Measurements from ENCODE around the gene C6orf47.

Gene C6orf47

DNA sequence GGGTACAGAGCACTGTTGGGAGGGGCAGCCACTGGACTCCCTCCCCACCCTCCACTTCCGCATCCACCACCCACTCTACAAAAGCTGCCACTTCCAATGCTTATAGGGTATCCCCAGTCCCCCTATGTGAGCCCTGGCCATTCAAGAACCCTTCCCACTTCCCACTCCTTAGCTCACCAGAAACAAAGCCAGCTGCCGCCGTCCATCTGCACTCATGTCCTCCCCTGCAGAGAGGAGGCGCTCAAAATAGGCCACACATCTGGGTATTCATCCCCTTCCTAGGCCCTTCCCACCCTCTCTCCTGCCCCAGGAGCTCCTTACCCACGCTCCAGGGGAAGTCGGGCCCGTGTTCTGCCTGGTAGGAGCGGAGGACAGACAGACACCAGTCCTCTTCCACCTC lies 26.7 kb upstream of the C6orf47 start:
- DNase-seq = no peak

DNA sequence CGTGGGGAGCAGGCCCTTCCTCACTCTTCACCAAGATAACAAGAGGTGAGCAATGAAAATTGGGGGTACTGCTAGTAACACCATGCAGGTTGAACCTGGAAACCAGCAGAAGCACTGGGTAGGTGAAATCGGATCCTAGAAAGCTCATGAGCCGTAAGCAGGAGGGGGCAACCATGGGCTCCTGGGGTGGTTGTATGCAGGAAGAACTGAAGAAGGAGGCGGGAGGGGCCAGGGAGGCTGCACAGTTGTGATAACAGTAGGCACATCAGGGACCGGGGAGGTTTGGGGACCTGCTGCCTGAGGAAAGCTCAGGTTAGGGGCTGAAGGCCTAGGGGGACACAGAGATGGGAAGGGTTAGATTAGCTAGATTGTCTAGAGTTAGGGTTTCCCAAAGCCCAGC lies 25.9 kb upstream of the C6orf47 start:
- no peak for DNase-seq

DNA sequence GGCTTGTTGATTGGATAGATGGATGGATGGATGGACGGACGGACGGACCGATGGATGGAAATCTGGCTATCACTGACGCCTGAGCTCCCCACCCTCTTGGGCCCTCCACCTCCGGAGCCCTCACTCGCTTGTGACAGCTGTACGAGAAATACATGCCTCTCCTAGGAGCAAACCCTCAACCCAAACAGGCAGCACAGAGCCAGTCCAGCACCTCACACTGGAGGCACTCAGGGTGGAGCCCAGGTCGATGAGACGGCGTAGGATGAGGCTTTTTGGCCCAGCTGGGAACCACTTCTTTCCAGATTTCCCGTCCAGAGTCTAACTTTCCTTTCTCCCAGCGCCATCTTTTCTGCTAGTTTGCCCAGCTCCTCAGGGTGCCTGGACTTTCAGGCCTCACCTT lies 23.0 kb upstream of the C6orf47 start:
- no peak for DNase-seq

DNA sequence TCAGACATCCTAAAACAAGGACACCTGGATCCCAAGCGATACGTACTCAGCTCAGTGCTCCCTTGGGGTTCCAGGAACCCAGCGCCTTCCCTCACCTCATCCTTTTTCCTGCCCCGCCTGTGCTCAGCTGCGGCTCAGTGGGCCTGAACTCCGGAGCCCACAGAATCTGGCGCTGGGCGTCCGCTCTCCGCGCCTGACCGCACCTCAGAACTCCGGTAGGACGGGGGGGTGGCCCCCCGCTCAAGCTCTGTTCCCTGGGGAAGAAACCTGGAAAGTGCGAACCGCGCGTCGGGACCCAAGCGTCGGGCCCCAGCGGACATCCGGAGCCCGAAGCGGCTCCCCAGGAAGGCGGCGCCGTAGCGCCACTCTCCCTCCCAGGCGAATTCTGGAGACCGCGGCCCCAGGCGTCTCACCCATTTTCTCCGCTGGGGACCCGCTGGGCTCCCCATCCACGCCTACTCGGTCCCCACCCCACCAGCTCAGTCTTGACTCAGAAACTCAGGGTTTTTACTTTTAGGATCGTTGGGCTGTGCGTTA lies 20.6 kb upstream of the C6orf47 start:
- DNase-seq = no peak

DNA sequence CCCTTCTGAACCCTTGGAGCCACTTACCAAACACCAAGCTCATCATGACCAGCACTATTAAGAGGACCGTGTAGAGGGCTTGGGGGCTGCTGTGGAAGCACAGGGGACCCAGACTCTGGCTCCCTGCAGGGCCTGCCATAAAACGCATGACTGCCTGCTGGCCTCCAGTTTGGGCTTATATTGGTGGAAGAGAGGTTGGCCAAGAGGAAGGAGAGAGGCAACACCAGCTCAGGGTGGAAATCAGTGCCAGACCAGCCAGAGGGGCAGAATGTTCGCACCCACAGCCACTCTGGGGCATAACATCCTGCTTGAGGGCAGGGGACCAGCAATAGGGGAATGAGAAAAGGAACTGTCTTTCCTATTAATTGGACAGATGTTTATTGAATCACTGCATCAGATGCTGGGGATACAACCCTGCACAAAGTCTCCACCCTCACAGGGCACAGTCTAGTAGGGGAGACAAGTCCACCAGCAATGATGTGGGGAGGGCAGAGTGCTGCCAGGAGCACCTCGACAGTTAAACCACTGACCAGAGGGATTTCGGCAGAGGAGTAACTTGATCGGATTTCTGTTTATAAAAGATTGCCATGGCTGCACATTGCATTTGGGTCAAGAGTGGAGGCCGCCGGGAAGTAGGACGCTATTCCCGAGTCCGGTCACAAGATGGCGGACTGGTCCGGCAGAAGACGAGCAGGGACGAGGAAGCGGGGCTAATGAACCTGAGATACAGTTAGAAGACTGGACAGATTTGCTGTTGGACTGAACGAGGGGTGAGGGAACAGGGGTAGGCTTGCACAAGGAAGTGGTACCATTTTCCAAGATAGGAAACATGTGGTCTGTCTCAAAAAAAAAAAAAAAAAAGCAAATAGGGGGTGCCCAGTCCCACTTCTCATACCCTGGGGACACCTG lies 19.9 kb upstream of the C6orf47 start, which contains the start of gene LY6G5C:
Gene LY6G5C, minus strand, starts transcription at position 842 of the 909 bp plus-strand sequence. Its CDS starts 694 bp downstream, at position 148.
- DNase-seq = peak; percentile 85

DNA sequence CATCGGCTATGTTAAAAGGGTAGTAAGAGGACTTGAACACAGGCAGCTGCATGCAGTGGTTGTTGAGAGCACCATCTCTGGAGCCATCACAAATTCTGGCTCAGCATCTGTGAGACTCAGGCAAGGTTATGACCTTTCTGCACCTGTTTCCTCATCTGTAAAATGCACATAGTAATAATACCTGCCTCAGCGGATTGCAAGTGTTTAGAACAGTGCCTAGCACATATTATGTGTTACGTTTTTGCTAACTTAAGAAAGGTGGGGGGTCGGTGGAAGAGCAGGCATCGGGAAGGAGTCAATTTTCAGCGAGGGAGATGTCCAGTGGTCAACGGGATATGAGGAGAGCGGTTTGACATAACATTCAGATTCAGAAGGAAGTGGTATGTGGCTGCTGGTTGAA lies 17.4 kb upstream of the C6orf47 start:
- DNase-seq = no peak

DNA sequence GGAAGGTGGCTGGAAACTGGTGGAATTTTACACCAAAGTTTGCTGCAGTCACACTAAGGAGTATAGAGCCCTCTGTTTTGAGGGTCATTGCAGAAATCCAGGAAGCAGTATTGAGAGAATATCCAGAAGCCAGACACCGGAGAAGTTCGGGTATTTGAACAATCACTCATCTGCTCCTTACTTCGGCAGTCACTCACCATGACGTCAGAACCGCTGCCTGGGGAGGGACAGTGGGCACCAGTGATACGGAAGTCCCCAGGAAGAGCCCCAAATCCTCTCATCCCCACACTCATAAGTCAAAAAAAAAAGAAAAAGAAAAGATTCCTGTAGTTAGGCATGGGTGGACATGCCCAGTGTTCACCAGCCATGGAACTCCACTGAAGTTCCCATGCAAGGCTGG lies 16.3 kb upstream of the C6orf47 start:
- no peak for DNase-seq

DNA sequence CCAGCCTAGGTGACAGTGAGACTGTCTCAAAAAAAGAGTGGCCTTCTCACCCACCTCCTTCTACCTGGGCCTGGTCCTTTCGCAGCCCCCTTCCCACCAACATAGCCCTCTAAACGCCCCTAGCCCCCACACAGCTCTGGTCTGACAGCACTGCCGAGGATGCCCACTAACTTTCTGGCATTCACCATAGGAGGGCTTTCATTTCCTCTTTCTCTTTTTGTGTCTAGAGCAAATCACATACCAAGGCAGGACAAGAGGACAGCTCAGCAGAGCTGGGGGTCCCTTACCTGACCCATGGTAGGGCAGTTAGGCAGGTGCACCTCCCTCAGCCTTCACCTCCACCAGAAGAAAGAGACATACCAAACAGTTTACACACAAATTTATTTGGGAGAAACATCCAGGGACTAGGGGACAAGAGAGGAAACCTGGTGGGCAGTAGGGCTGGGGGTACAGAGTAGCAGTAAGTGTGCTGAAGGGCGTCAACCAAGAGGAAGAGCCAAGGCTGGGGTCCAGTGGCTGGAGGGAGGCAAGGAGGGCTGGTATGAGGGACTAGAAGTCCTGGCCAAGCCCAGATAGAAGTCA lies 15.8 kb upstream of the C6orf47 start:
- no peak for DNase-seq

DNA sequence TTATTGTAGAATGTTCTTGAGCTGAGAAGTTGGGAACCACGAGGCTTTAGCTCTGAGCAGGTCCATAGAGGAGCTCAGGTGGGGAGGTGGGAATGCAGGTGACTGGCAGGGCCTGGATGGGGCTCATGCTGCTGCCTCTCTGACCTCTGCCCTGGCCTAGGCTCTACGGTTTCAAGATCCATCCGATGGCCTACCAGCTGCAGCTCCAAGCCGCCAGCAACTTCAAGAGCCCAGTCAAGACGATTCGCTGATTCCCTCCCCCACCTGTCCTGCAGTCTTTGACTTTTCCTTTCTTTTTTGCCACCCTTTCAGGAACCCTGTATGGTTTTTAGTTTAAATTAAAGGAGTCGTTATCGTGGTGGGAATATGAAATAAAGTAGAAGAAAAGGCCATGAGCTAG lies 9.1 kb upstream of the C6orf47 start, which contains the start of gene LY6G5B:
Gene LY6G5B, plus strand, starts transcription at position 301 of the 400 bp plus-strand sequence. CDS start 975 bp downstream, outside the sequence.
- no peak for DNase-seq

DNA sequence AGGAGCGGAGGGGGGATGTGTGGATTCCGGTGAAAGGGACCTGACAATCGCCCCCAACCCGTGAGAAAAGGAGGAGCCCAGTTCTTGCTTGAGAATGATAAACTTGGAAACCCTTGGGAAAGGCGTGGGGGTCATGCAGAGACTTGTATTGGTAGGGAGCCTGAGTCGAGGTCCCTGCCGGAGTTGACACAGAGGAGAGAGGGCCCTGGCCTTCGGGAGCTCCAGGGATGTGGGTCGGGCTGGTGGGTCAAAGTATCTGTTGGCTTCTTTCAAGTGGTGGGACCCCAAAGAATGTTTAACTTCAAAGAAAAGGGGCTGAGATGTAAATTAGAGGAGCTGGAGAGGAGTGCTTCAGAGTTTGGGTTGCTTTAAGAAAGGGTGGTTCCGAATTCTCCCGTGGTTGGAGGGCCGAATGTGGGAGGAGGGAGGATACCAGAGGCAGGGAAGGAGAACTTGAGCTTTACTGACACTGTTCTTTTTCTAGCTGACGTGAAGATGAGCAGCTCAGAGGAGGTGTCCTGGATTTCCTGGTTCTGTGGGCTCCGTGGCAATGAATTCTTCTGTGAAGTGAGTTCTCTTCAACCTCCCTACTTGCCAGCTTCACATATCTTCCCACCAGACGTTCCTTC lies 5.9 kb upstream of the C6orf47 start:
- DNase-seq = no peak

DNA sequence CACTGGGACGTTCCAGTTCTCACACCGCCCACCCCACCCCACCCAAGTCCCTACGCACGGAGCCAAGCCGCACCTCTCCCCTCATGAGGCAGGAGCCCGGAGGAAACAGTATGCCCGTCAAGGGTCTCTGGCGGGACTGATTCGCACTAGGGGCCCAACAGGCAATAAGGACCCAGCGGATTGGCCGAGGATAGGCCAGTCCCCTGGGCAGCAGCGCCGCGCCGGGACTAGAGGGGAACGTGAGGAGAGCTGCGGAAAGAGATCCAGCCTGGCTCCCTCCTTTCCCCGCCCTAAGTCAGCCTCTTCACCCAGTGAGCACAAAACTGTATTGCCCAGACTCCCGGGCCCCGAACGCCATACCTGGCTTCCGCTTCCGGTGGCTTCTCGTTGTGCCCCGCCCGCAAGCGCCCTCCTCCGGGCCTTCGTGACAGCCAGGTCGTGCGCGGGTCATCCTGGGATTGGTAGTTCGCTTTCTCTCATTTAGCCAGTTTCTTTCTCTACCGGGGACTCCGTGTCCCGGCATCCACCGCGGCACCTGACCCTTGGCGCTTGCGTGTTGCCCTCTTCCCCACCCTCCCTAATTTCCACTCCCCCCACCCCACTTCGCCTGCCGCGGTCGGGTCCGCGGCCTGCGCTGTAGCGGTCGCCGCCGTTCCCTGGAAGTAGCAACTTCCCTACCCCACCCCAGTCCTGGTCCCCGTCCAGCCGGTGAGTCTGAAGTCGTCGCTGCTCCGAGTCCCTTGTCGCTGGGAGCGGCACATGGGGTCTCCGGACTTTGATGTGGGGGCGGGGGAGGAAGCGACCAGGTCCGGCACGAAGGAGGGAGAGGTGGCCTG lies 5.1 kb upstream of the C6orf47 start, which contains the start of gene CSNK2B:
Gene CSNK2B, plus strand, starts transcription at position 580 of the 836 bp plus-strand sequence. CDS start 752 bp downstream, outside the sequence.
- DNase-seq = peak; percentile 98

DNA sequence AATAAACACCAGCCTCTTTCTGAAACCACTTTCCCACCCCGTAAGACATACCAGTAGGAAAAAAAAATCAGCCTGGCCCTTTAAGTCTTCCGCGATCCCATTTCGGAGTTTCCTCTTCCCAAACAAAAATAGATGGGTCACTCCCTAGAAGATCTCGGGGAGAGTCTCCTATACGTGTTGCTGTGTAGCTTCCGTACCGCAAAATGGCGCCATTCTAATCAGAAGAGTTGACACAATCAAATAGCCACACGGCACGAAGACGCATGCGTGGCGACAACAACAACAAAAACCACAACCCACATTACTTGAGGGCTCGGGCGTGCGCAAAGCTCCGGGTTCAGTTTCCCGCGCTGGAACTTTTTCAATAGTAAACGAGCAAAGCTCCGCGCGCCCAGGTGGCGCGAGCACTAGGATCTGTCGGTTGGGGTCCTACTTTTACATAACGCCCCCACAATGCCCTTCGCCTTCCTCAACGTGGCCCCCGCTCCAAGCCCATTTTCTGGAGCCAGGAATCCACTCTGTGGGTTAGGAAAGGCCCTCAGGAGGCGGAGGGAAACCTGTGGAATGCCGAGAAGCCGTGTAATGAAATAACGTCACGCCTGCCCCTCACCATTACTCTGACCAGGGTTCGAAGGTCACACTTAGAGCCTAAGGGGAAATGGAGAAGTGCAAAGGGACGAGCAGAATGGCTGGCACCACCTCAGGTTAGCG lies 4.4 kb upstream of the C6orf47 start, which contains the start of gene GPANK1:
Gene GPANK1, minus strand, starts transcription at position 208 of the 711 bp plus-strand sequence. CDS start 519 bp downstream, outside the sequence.
- DNase-seq = peak; percentile 96

DNA sequence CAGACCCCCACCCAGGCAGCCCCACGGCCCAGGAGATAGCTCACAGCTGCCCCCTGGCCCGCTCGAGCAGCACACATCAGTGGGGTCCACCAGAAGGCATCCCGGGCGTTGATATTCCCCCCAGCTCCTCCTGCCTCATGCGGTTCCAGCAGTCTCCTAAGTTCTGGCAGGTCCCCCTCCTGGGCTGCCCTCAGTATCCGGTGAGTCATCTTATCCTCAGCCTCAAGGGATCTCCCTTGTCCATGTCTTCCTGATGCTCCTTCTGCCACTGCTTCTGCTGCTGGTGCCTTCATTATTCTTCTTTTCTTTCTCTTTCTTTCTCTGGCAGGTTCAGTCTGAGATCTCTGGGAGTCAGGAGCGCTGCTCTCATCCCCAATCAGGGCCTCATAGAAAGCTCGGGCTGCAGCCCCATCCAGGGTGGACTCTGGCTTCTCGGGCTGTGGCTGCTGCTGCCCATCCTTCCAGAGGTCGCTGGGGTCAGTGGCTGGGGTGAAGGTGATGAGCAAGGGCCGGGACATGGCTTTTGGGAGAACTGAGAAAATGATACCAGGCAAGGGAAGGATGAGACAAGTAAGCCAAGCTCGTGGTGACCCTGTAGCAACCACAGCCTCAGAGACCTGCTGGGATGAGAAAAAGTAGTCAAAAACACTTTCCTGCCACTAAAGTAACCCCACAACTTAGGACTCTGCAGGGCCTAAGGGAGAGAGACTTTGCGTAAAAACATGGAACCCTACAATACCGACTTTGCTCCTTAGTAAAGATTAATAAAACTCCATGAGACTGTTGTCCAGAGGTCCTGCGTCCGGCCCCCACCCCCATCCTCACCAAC lies 3.6 kb upstream of the C6orf47 start:
- no peak for DNase-seq

DNA sequence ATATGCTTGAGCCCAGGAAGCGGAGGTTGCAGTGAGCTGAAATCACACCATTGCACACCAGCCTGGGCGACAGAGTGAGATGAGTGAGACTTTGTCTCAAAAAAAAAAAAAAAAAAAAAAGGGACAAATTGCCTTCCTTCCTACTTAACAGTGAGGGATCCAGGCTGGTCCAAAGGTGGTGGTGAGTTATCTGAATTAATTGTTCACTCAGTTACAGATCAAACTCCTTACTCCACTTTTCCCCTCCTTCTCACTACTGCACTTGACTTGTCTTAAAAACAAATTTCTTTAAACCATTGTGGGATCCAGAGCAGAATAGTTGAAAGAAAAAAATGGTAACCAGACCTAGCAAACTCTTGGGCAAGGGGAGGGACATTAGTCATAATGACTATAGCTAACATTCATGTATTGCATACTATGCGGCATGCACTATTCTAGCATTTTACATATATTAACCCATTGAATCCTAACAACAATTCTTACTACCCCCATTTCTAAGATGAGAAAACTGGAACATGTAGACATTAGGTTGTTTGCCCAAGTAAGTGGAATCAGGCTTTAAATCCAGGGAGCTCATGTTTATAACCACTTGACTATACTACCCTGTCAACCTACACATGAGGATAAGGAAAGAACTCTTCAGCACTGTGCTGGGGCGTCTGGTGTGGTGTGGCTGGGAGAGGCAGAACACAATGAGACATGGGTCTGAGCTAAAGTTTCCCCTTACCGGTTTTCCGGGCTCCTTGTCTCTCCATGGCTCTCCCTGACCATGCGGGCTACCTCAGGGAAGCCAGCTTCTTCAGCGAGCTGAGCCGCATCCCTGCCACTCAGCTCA lies 2.8 kb upstream of the C6orf47 start:
- DNase-seq = no peak

DNA sequence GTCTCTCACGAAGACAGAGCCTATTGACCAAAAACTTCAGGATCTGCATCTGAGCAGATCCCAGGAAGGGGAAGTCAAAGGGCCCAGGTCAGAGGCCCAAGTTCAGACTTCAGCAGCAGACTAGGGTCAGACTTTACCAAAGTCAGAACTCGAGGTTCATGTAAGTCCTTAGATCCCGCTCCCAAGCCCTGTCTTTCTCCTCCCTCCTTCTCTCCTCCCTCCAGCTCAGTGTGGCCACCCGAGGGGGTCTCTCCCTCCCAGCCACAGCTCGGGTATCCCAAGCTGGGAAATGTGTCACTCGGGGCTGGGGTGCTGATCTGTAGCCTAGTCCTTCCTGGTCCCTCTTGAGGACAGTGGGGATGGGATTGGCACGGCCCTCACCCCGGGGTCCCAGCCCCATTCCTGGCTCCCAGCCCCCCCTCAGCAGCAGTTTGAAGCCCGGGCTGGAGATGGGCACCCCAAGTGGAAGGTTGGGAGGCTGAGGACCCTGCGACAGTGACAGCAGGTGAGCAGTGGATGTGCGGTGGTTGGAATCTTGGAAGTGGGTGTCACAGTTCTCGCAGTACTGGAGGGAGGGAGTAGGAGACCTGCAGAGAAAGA lies 1.6 kb upstream of the C6orf47 start:
- DNase-seq = no peak

DNA sequence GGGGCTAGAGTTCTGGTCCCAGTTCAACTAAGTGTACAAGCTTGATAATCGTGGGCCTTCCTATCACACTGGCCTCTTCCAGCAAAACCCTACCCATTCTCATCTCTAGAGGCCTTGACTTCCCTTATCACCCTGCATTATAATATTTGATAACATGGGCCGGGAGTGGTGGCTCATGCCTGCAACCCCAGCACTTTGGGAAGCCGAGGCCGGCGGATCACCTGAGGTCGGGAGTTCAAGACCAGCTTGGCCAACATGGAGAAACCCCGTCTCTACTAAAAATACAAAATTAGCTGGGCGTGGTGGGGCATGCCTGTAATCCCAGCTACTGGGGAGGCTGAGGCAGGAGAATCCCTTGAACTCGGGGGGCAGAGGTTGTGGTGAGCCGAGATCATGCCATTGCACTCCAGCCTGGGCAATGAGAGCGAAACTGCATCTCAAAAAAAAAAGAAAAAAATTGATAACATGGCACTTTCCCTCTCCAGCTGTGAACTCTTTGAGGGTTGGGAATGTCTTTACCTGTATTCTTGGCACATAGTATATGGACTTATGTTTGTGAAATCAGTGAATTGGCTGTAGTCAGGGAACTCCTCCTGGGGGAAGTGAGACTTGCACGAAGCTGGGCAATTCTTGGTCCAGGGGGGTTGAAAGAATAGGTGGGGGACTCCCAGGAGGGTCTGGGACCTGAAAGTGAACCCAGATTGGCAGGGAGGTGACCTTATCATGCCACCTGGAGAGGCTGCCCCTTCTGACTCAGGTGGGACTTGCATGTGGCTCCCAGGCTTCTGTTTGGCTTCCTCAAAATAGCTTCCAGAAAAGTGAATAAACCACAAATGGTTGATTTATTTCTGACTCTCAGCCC lies 915 bp upstream of the C6orf47 start:
- no peak for DNase-seq

DNA sequence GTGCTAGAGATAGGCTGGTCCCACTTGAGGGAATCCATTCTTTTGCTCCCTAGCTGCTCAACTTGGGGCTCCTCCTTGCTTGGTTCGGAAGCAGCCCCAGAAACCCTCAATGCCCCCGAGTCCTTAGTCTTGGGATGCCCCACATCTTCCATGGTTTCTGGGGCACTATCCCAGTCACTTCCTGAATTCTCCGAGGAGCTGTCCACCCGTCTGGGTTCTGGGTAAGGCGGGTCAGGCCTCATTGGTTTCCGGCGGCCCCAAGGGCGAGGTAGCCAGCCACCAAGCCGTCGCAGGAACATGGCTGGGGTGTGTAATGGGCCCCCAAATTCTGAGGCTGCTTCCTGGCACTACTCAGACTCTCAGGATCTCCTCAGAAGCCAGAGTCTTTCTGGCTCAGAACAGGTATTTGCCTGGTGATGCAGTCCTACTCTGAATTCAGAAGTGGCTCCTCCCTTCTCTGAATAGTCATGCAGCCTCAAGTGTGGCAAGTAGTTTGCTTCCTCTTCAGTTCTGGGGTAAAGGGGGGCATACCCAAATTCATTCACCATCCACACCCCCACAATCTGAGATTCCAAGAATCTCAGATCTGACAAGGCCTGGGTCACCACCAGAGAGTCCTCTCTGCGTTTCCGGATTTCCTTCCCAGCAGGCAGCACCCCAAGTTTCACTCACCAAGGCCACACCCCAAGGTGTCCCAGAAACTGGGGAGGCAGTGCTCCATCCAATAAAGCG lies 763 bp downstream of the C6orf47 start:
- no peak for DNase-seq
